Measurements from ENCODE around the gene GP9.

GP9 gene

GRCh38 chr3:129030611-129031010 lies 30.0 kb upstream of the GP9 start:
- DNase-seq: no peak

GRCh38 chr3:129031476-129032215 lies 28.9 kb upstream of the GP9 start:
- DNase-seq: no peak

GRCh38 chr3:129032716-129033115 lies 27.9 kb upstream of the GP9 start:
- DNase-seq: no peak

- no peak for DNase-seq
Measured at GRCh38 chr3:129033151-129033550, 27.4 kb upstream of the GP9 start.

GRCh38 chr3:129033633-129034321 lies 26.8 kb upstream of the GP9 start:
- no peak for DNase-seq

- no peak for DNase-seq
Measured at GRCh38 chr3:129034642-129035041, 25.9 kb upstream of the GP9 start.

- DNase-seq: no peak
Measured at GRCh38 chr3:129035360-129036221, 25.0 kb upstream of the GP9 start.

- no peak for DNase-seq
Measured at GRCh38 chr3:129036222-129037092, 24.1 kb upstream of the GP9 start.

GRCh38 chr3:129037093-129037419 lies 23.5 kb upstream of the GP9 start:
- no peak for DNase-seq

GRCh38 chr3:129038121-129038855 lies 22.3 kb upstream of the GP9 start:
- no peak for DNase-seq

- no peak for DNase-seq
Measured at GRCh38 chr3:129039271-129040038, 21.1 kb upstream of the GP9 start.

- no peak for DNase-seq
Measured at GRCh38 chr3:129040039-129040336, 20.6 kb upstream of the GP9 start.

- DNase-seq: no peak
Measured at GRCh38 chr3:129040579-129041300, 19.8 kb upstream of the GP9 start.

GRCh38 chr3:129045675-129046036 lies 14.9 kb upstream of the GP9 start:
- DNase-seq: no peak

- DNase-seq: no peak
Measured at GRCh38 chr3:129046037-129046731, 14.4 kb upstream of the GP9 start.

GRCh38 chr3:129046732-129047552 lies 13.6 kb upstream of the GP9 start:
- no peak for DNase-seq

- no peak for DNase-seq
Measured at GRCh38 chr3:129047553-129047839, 13.1 kb upstream of the GP9 start.

- no peak for DNase-seq
Measured at GRCh38 chr3:129050556-129051295, 9.9 kb upstream of the GP9 start.

GRCh38 chr3:129051871-129052340 lies 8.7 kb upstream of the GP9 start:
- DNase-seq: no peak
